Measurements from ENCODE around the gene EBF3. TPM values are rescaled to one million over a fixed set of nuclear protein-coding genes. Genes with fewer than 3 reads are reported as not detected.

Gene EBF3
- polyA plus RNA-seq, 3 donors: 0.79 to 1.1 (median 0.79) TPM

GRCh38 chr10:129842031-129842430, 122.0 kb downstream of the EBF3 start:
- no peak for DNase-seq (ENCODE audit: low read depth in 3 of 3, low spot score in 2 of 3)

- no peak for DNase-seq (ENCODE audit: low read depth in 3 of 3, low spot score in 2 of 3)
Measured at GRCh38 chr10:129841590-129841989, 122.5 kb downstream of the EBF3 start.

- DNase-seq (ENCODE audit: low read depth in 3 of 3, low spot score in 2 of 3): no peak
Measured at GRCh38 chr10:129841071-129841470, 123.0 kb downstream of the EBF3 start.

GRCh38 chr10:129840196-129840590, 123.9 kb downstream of the EBF3 start:
- no peak for DNase-seq (ENCODE audit: low read depth in 3 of 3, low spot score in 2 of 3)

DNA sequence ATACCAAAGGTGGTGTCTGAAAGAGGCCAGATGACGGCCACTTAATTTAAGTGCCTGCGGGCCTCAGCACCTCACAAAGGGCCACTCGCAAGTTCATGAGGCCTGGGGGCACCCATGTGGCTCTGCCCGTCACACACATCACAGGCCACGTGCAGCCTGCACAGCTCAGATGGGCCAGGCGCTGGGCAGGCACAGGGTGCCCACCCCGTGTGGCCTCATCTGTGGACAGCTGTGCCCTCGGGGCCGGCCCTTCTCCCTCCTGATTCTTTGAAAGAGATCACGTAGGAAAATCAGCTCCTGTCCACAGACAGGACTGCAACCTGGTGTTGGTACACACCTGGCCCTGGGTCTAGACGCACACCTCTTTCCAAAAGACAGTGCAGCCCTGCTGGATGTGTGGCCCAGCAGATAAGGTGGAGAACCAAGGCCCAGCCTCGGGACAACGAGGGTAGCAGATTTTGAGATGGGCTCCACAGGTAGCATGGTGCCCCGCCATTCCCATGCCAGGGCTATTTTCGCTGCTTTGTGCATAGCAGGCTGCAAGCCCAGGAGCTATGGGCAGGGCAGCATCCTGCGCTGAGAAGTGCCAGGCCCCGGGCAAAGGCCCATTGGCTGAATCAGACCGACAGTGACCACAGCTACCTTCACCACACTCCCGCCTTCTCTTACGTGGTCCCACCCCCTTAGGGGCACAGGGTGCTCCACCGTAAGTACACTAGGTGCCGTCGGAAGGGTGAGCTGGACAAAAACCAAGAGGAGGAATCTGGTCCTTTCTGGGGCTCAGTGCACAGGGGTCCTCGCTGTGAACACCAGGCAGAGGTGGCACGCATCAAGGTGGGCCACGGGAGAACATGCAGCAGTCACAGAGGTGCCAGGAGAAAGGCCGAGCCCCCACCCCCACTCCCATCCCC, 124.5 kb downstream of the EBF3 start:
- DNase-seq (ENCODE audit: low read depth in 3 of 3, low spot score in 2 of 3): no peak

DNA sequence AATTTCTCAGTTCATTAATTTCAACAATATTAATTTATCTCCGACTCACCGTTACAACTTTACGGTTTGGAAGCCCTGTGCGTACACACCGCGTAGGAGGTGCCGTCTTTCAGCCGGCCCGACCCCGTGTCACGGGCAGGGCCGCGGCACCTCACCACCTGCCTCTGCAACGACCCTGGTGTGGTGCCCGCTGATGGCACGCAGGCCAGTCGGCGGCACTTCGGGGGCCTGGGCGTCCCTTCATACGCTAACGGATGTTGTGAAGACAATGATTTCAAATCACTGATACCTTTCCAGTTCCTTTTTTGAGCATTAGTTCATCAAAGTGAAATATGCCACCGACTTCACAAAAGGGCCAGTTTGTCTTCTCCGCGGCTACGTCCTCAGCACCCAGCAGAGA, 125.3 kb downstream of the EBF3 start:
- DNase-seq (ENCODE audit: low read depth in 3 of 3, low spot score in 2 of 3): no peak

DNA sequence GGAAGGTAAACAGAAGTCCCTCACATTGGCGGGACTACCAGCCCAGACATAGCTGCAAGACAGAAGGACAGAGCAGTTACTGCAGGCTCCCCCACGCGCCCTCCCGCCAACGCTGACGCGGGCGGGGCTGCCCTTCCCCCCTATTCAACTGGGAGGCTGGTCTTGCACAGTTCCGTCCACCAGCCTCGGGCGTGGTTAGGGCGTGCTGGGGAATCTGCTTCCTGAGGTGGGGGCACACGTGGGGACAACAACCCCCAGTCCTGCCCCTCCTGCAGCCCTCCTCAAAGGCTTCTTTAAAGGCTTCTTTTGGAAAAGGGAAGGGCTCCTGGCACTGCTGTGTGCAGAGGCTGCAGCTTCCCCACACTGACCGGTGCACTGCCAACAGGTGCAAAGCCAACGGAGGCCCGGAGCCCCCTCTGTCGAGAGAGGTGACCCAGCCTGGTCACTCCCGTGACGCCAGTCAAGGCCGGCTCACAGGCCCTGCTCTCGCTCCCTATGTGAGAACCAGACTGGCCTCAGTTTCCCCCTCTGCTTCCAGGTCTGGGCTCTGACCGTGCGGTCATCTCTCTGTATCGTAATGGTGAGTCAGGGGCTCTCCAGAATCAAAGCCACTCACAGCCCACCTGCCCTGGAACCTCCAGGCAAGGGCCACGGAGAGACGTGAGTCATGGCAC, 126.0 kb downstream of the EBF3 start:
- no peak for DNase-seq (ENCODE audit: low read depth in 3 of 3, low spot score in 2 of 3)

- no peak for DNase-seq (ENCODE audit: low read depth in 3 of 3, low spot score in 2 of 3)
Measured at GRCh38 chr10:129836253-129836652, 127.8 kb downstream of the EBF3 start.

DNA sequence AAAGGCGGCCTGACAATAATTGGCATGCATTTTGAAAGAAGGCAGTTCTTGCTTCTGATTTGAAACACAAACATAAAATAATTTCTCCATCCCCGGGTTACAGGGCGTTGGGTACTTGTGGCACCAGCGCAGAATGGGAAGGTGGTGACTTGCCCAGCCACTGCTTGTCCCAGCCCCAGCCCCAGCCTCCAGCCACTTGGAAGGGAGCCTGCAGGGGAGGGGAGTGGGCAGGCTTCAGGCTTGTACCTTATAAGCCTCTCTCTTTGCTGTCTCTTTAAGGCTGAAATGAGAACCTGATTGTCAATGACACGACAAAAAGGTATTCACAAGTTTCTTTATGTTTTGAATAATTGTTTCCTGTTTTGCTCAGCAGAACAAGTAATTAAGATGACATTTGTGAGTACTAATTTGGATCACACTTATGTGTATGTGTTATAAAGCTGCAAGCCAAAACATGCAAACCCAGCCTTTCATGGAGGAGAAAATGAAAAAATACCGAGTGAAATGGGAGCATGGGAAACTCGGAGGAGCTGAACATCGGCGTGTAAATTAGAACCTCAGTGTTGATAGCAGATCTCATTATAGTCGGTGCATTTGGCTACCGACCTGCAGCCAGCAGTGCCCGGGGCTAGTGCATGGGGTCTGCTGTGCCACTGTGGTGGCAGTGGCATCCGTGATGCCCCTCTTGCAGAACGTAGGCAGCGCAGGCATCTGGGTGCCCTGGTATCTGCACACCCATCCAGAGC, 129.9 kb downstream of the EBF3 start:
- no peak for DNase-seq (ENCODE audit: low read depth in 3 of 3, low spot score in 2 of 3)

GRCh38 chr10:129833468-129833950, 130.6 kb downstream of the EBF3 start:
- no peak for DNase-seq (ENCODE audit: low read depth in 3 of 3, low spot score in 2 of 3)

- DNase-seq (ENCODE audit: low read depth in 3 of 3, low spot score in 2 of 3): no peak
Measured at GRCh38 chr10:129832573-129833467, 131.3 kb downstream of the EBF3 start.

- no peak for DNase-seq (ENCODE audit: low read depth in 3 of 3, low spot score in 2 of 3)
Measured at GRCh38 chr10:129831150-129831549, 132.9 kb downstream of the EBF3 start.

- no peak for DNase-seq (ENCODE audit: low read depth in 3 of 3, low spot score in 2 of 3)
Measured at GRCh38 chr10:129825826-129826225, 138.2 kb downstream of the EBF3 start.

- no peak for DNase-seq (ENCODE audit: low read depth in 3 of 3, low spot score in 2 of 3)
Measured at GRCh38 chr10:129825221-129825620, 138.9 kb downstream of the EBF3 start.

DNA sequence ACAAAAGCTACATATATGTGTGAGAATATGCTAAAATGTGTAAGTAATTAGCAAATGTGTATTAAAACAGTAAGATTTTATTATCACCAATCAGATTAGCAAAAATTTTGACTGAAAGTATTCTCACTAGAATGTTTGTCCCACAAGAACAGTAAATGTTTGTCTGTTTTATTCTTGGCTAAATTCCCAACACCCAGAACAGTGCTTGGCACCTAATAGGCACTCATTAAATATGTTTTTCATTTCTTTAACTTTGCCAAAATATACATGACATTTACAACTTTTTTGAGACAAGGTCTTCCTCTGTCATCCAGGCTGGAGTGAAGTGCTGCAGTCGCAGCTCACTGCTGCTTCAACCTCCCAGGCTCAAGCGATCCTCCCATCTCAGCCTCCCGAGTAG, 143.6 kb downstream of the EBF3 start:
- DNase-seq (ENCODE audit: low read depth in 3 of 3, low spot score in 2 of 3): no peak

DNA sequence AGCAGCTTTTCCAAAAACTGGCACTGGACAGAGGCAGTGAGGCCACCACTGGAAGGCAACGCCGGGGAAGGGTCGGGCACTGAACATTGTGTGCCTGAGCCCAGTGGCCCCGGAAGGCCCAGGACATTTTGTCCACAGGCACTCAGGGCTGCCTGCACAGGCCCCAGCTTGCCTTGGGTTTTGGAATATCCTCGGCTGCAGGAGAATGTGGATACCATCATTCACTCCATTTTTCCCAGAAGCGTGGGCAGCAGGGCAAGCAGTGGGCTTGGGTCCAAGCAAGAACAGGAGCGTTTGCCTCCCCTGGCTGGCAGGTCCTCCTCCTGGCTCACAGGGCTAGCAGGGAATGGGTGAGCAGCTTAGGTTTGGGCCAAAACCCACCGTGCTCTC, 147.4 kb downstream of the EBF3 start:
- no peak for DNase-seq (ENCODE audit: low read depth in 3 of 3, low spot score in 2 of 3)

DNA sequence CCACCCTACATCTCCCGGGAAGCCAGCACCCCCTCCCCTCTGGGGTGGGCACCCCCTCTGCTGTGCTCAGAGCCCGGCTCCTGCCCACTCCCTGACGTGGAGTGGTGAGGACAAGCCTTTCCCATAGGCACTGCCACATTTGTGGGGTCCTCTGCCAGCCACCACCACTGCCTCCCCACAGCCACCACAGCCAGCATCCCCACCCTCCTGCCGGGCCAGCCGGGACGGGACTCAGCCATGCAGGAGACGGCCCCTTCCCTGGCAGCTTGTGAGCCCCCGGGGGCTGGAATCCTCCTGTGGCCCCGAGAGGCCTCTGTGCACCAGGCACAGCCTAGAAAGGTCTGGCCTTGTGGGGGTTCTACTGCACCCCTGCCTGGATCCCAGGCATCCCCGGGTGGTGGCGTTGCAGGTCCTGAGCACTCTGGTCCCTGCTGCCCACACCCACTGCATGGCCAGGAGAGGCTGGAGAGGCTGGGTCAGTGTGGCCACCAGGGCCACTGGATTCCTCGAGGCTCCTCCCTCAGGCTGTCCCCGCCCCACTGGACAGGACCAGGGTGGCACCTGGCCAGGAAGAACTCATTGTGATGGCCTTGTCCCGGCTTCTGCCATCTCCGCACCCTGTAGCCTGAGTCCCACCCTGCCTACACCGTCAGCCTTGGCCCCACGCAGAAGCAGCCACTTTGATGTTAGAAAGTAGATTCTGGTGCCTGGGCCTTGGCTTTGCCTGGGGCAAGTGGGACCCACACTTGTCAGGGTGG, 148.0 kb downstream of the EBF3 start:
- no peak for DNase-seq (ENCODE audit: low read depth in 3 of 3, low spot score in 2 of 3)

DNA sequence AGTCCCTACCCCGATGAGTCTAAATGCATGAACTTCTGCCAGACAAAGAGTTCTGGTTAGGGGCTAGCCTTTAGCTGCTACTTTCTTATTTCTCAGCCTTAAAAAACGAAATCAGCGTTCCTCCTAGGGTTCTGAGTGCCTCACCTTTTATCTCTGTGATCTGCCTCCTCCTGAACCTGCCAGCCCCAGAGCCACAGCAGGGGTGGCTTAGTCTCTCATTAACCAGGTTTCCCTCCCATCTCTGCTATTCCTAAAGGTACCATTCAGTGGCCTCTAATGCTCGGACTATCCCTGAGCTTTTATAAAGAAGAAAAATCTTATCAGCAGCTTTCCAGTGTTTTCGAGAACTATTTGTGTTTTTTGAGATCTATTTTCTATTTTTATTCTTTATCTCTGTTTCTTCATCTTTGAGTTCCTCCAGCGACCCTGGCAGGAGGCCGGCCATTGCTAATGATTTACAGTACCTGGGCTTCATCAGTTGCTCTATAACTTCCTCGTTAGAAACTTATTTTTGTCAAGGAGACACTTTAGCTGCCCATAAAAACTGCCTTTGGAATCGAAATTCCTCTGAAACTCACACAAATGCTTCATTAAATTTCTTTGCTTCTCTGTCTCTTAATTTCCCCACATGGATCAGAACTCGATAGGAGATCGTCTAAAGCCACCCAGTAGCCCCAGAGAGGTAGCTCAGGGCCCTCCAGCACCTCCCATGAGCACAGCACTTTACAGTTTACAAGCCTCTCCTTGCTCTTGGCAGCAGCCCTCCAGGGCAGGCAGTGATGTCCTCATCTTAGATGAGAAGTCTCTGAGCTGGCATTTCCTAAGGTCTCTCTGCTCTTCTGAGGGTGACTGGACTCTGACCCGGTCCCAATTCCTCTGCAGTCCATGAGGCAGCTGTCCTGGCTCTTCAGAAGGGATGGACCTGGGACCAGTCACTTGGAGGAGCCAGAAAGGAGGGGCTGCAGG, 149.1 kb downstream of the EBF3 start:
- DNase-seq (ENCODE audit: low read depth in 3 of 3, low spot score in 2 of 3): peak in 1 of 3 donors; percentile 8
